ENCODE results near the gene MRPL14. TPM values are rescaled to one million over a fixed set of nuclear protein-coding genes. Genes with fewer than 3 reads are reported as not detected.

The MRPL14 gene
- total RNA-seq, 4 donors from 2014 or later, result 41.7 to 60.3 (median 53.6) TPM

- Histone ChIP-seq H3K4me3 (no peak overlapping the region), H3K4me1 (peaks cover 11 to 51% (median 24%) of the 10 kb centered on the region in 3 donors), H3K27me3 (no peaks in the 10 kb centered on the region), H3K36me3 (peaks cover 4 to 30% (median 4%) of the 10 kb centered on the region in 3 donors), H3K9me3 (no peaks in the 10 kb centered on the region), H3K27ac (peak overlapping the region in 3 of 4 donors; percentile 40 to 71 (median 67))
- 29 to 86% methylated on average over 1 of the region's 2 CpGs for WGBS, 2 donors
- DNase-seq, result no peak
- intact Hi-C loops (cut with DNase I), result no loop called here
- TF ChIP-seq POLR2A (IDR thresholded peaks at IDR 0.05), result no peak
- TF ChIP-seq CTCF (IDR thresholded peaks at IDR 0.05), result no peak
Measured at GRCh38 chr6:44131892-44132291, 4.6 kb upstream of the MRPL14 start.

- H3K4me1 ChIP-seq, result peaks cover 11 to 69% (median 38%) of the 10 kb centered on the region in 3 donors
- H3K4me3 ChIP-seq, result no peak overlapping the region
- no peak for DNase-seq
- intact Hi-C loops (cut with DNase I), result no loop called here
- no peaks in the 10 kb centered on the region for H3K27me3 ChIP-seq
- WGBS, 2 donors, result 74 to 75% methylated on average over 2 of the region's 2 CpGs
- H3K27ac ChIP-seq, result no peak overlapping the region
- H3K9me3 ChIP-seq, result no peaks in the 10 kb centered on the region
- no peak for TF ChIP-seq POLR2A (IDR thresholded peaks at IDR 0.05)
- no peak for TF ChIP-seq CTCF (IDR thresholded peaks at IDR 0.05)
- H3K36me3 ChIP-seq, result peaks cover 0 to 10% (median 4%) of the 10 kb centered on the region in 3 donors
Measured at GRCh38 chr6:44129841-44130322, 2.6 kb upstream of the MRPL14 start.

GRCh38 chr6:44128020-44128917, 1.0 kb upstream of the MRPL14 start:
- Histone ChIP-seq H3K9me3 (no peaks in the 10 kb centered on the region), H3K4me3 (peak overlapping the region; percentile 87 to 98 (median 96)), H3K27ac (peak overlapping the region; percentile 91 to 98 (median 94)), H3K4me1 (peaks cover 11 to 72% (median 42%) of the 10 kb centered on the region in 3 donors), H3K36me3 (no peaks in the 10 kb centered on the region), H3K27me3 (no peaks in the 10 kb centered on the region)
- WGBS, 2 donors, result 12% methylated on average over 10 of the region's 49 CpGs; no CpG with 5 or more reads in 1 of the 2 donors
- TF ChIP-seq CTCF (IDR thresholded peaks at IDR 0.05) (peak in 3 of 6 experiments; percentile 13 to 42 (median 30)), POLR2A (IDR thresholded peaks at IDR 0.05) (no peak)
- no peak for DNase-seq
- intact Hi-C loops (cut with DNase I), result no loop called here

DNA sequence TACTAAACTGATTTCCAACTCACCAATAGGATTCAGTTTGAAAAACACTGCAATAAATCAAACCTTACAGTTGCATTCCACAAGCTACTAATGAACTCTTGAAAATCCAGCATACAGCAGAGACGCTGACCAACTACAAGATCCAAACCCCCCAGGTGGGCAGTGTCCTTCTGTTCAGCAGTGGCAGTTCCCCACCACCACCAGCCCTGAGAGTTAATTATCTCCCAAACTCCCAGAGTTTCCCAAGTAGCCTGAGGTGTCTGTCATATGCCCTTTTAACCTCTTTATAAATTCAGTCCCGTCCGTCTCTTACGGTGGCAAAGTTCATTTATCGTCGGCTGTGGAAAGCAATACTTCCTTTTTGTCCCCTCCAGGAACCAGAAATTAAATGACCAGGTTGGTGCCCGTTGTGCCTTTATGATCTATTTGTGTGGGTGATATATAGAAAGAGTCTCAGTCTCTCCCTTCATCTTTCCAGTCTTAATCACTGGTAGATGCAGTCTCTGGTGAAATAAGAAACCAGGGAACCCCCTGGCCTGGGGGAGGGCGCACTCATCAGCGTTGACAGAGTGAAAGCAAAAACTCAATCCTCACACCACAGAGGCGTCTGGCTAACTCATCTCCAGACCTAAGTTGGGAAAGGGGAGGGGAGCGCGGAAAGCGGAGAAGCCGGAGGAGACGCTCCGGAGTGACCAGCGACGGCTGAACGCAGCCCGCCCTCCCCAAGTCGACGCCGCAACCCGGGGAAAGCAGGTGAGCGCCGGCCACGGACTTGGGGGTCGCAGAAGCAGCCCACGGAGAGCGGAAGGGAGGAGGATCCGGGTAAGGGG, 717 bp downstream of the MRPL14 start:
- no peaks in the 10 kb centered on the region for H3K9me3 ChIP-seq
- H3K27me3 ChIP-seq, result no peaks in the 10 kb centered on the region
- TF ChIP-seq CTCF (IDR thresholded peaks at IDR 0.05) (no peak), POLR2A (IDR thresholded peaks at IDR 0.05) (no peak)
- no peak for DNase-seq
- H3K4me1 ChIP-seq, result peaks cover 26 to 72% (median 35%) of the 10 kb centered on the region in 3 donors
- 1 to 2% methylated on average over 24 to 29 of the region's 31 CpGs for WGBS, 2 donors
- H3K36me3 ChIP-seq, result no peaks in the 10 kb centered on the region
- intact Hi-C loops (cut with DNase I), result no loop called here
- peak overlapping the region; percentile 87 to 98 (median 96) for H3K4me3 ChIP-seq
- peak overlapping the region; percentile 91 to 98 (median 94) for H3K27ac ChIP-seq

All from esophagus squamous epithelium (tissue), 5 donors.